A204.1 (cell line): ENCODE data around the gene ZNF112.

ENCODE experiments used
- FAIRE-seq: peaks from 2 replicates; lab custom pipeline; 2012; peaks lifted over from hg19 to GRCh38; lab: Jason Lieb, UNC

ZNF112 gene

GRCh38 chr19:44280916-44281315, 75.6 kb downstream of the ZNF112 start:
- FAIRE-seq, result no peak

- FAIRE-seq, result no peak
Observed at GRCh38 chr19:44278181-44278690, 78.2 kb downstream of the ZNF112 start.

DNA sequence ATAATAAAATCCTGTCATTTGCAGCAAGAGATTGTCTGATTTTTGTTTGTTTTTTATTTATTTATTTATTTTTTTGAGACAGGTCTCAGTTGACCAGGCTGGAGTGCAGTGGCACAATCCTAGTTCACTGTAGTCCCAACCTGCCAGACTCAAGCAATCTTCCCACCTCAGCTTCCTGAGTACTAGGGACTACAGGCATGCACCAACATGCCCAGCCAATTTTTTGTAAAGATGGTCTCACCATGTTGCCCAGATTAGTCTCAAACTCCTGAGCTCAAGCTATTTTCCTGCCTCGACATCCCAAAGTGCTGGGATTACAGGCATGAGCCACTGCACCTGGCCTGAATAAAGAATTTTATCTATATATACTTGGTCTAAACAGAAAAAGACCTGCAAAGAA, 79.1 kb downstream of the ZNF112 start:
- FAIRE-seq, result no peak
